KOPT-K1 (cell line): ENCODE results near the gene ARID1B.
"Not testable (repeated sequence)": the region's sequence is repeated elsewhere in the genome, so short reads cannot be mapped to it uniquely, and the experiment has no call there.

ENCODE experiments used
- H3K27ac ChIP-seq: fragments of 200-600 bp; sonication (generic); 2 replicates; pipeline ENCODE4 v1.5.1; 2016; ENCODE audit warnings: antibody characterized with exemption, mild to moderate bottlenecking, low read depth, low read length; ENCODE audit not compliant: poor library complexity, severe bottlenecking
- H3K36me3 ChIP-seq: fragments of 200-600 bp; sonication (generic); 2 replicates; pipeline ENCODE4 v1.5.1; 2017; ENCODE audit warnings: antibody characterized with exemption, mild to moderate bottlenecking, low read length, moderate library complexity; ENCODE audit not compliant: insufficient read depth
- H3K9me3 ChIP-seq: fragments of 200-600 bp; sonication (generic); 2 replicates; pipeline ENCODE4 v1.5.1; 2017; ENCODE audit warnings: antibody characterized with exemption, low read length, mild to moderate bottlenecking; ENCODE audit not compliant: insufficient read depth, poor library complexity, severe bottlenecking

The ARID1B gene

GRCh38 chr6:156942266-156942665, 165.1 kb downstream of the ARID1B start:
- no peaks in the 10 kb centered on the region; the same call in 1 of the 2 replicates for H3K36me3 ChIP-seq
- no peak overlapping the region for H3K27ac ChIP-seq
- H3K9me3 ChIP-seq: no peaks in the 10 kb centered on the region

DNA sequence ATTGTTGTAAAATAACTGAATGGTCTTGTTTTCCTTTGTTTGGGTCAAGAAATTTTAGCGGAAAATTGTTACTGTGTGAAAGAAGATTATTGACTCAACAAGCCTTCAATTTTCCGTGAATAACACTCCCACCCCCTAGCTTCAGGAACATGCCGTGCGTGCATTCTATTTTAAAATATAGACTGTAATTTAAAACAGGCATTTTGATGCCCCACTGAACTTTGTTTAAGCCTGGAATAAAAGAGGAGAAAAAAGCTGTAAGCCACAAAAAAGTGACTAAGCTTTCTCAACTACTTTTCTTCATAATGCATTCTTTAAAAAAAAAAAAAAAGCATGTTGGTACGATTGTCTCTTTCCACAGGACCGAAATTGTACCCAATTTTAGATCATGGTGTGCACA, 166.0 kb downstream of the ARID1B start:
- no peak overlapping the region for H3K27ac ChIP-seq
- no peaks in the 10 kb centered on the region for H3K9me3 ChIP-seq
- no peaks in the 10 kb centered on the region for H3K36me3 ChIP-seq

DNA sequence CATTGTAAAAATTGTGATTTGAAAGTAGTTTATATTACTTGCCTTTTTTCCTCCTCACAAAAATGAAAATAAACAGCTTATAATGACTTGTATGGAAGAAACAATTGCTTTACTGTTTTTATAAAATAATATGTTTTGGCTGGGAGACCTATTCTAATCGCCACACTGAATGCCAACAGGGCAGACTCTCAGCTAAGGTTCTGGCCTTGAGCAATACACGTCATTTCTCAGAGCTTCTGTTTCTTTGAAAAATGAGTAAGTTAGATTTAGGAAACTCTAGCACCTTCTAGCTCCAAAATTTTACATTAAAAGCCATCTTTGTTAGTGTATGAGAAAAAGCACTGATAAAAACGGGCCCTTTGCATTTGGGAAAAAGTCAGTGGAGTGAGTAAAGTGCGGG, 166.6 kb downstream of the ARID1B start:
- no peaks in the 10 kb centered on the region for H3K36me3 ChIP-seq
- H3K27ac ChIP-seq: no peak overlapping the region
- H3K9me3 ChIP-seq: no peaks in the 10 kb centered on the region

- Histone ChIP-seq H3K27ac (no peak overlapping the region), H3K36me3 (no peaks in the 10 kb centered on the region), H3K9me3 (no peaks in the 10 kb centered on the region)
Observed at GRCh38 chr6:156944412-156944811, 167.2 kb downstream of the ARID1B start.

- not testable (repeated sequence) for H3K9me3 ChIP-seq, H3K27ac ChIP-seq, H3K36me3 ChIP-seq
Observed at GRCh38 chr6:156945789-156946172, 168.6 kb downstream of the ARID1B start.

GRCh38 chr6:156946370-156946936, 169.3 kb downstream of the ARID1B start:
- Histone ChIP-seq H3K27ac (no peak overlapping the region), H3K36me3 (no peaks in the 10 kb centered on the region), H3K9me3 (no peaks in the 10 kb centered on the region)

DNA sequence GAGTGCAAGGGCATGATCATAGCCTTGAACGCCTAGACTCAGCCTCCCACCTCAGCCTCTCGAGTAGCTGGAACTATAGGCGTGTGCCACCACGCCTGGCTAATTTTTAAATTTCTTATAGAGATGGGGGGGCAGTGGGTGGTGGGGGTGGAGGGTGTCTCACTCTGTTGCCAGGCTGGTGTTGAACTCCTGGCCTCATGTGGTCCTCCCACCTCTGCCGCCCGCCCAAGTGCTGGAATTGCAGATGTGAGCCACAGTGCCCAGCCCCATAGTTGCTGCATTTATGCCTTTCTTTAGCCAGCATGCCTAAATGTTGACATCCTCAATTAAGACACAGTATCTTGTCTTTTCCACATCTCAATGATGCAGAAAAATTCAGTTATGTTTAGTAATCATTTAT, 171.1 kb downstream of the ARID1B start:
- Histone ChIP-seq H3K36me3 (no peaks in the 10 kb centered on the region), H3K27ac (no peak overlapping the region), H3K9me3 (no peaks in the 10 kb centered on the region)

DNA sequence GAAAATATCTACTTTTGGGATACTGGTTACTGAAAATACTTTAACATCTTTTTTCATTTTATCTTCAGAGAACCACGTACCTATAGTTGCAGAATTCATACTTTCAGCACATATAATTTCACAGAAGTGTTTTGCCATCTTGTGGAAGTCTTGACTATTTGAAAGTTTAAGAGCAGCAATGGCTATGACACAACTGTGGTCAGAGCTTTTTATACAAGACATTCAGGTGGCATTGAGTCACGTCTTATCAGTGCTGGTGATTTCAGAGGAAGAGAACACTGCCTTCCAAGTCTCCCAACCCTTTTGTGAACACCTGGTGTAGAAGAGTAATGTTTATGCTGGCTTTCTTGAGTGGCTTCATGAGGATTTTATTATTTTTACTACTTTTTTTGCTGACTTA, 171.6 kb downstream of the ARID1B start:
- no peaks in the 10 kb centered on the region for H3K9me3 ChIP-seq
- H3K27ac ChIP-seq: no peak overlapping the region
- H3K36me3 ChIP-seq: no peaks in the 10 kb centered on the region

DNA sequence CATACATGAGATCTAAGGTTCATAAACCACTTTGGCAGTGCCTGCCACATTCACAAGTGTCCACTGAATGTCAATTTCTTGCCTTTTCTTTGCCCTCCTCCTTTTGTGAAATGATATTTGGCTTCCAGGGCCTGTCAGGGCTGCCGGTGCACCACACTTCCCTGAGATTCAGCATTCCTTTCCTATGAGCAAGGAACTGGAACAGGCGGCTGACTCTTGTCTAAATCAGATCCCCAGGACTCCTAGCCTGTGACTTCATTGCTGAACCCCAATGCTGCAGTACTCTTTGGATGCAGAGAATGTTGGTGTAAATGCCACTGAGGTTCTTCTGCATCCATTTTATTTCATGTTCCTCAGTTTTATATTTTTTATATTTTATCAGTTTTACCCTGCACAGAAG, 172.2 kb downstream of the ARID1B start:
- no peaks in the 10 kb centered on the region for H3K9me3 ChIP-seq
- H3K27ac ChIP-seq: no peak overlapping the region
- no peaks in the 10 kb centered on the region for H3K36me3 ChIP-seq

- no peaks in the 10 kb centered on the region for H3K36me3 ChIP-seq
- no peak overlapping the region for H3K27ac ChIP-seq
- no peaks in the 10 kb centered on the region for H3K9me3 ChIP-seq
Observed at GRCh38 chr6:156950084-156950483, 172.9 kb downstream of the ARID1B start.

GRCh38 chr6:156950531-156950930, 173.4 kb downstream of the ARID1B start:
- H3K9me3 ChIP-seq: no peaks in the 10 kb centered on the region
- 0 out of 2 replicates have a peak, but pooled peaks cover under 1% of the 10 kb centered on the region for H3K36me3 ChIP-seq
- H3K27ac ChIP-seq: no peak overlapping the region

DNA sequence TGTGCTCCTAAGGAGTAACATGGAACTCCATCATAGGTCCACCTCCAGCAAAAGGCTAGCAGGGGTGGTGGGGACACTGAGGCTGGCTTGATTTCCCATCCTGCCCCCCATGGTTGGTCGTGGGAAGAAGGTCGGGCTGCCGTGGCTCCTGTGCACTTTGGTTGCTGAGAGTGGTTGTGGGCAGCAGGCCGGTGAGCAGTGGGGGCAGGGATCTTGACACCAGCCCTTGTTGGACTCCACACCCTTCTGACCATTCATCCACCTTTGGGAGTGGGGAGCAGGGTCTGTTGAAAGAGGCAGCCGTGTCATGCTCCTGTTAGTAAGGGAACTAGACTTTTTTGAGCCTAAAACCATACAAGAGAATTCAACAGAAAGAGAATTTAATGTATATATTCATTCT, 175.2 kb downstream of the ARID1B start:
- Histone ChIP-seq H3K27ac (no peak overlapping the region), H3K36me3 (0 out of 2 replicates have a peak, but pooled peaks cover 5% of the 10 kb centered on the region), H3K9me3 (no peaks in the 10 kb centered on the region)

DNA sequence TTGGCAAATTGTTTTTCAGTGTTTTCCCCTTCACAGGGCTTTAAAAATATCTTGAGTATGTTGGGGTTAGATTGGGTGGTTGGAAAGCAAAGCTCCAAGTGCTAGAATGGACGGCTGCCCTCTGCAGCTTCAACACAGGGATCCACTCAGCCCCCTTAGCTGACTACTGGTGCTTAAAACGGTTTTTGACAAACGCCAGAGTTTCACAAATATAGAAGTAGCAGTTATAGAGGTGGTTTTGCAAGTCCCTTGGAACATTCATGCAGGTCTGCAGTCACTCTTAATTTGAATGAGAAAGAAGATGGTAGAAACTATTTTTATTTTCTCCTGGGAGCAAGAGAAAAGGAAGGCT, 175.9 kb downstream of the ARID1B start:
- Histone ChIP-seq H3K36me3 (0 out of 2 replicates have a peak, but pooled peaks cover 5% of the 10 kb centered on the region), H3K9me3 (no peaks in the 10 kb centered on the region), H3K27ac (no peak overlapping the region)

DNA sequence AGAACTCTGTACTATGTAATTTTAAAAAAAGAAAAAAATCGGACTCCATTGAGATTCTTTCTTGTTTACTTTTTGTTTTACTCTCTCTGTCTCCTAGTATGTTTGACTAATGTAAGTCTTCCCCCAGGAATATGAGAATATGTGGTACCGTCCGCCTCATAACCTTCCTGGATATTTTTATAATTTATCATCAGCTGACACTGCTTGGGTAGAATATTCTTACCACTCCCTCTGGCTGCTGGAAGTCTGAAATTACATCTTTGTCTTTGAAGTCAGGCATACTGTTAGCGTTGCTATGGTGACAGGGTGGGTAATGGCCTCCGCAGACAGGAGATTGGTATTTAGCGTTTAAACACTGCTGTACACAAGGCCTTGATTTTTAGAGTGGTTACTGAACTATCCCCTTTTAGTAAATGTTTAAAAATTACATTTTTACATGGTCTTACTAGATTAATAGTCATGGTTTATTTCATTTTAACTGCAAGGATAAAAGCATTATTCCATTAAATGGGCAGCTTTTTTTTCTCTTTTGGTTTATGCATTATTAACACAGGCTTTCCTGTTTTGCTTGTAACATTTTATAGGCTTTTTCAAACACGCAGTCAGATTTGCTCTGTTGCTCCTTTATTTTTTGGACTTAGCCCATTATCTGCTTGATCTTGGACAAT, 176.4 kb downstream of the ARID1B start:
- H3K36me3 ChIP-seq: 0 out of 2 replicates have a peak, but pooled peaks cover 5% of the 10 kb centered on the region
- no peak overlapping the region for H3K27ac ChIP-seq
- H3K9me3 ChIP-seq: no peaks in the 10 kb centered on the region

DNA sequence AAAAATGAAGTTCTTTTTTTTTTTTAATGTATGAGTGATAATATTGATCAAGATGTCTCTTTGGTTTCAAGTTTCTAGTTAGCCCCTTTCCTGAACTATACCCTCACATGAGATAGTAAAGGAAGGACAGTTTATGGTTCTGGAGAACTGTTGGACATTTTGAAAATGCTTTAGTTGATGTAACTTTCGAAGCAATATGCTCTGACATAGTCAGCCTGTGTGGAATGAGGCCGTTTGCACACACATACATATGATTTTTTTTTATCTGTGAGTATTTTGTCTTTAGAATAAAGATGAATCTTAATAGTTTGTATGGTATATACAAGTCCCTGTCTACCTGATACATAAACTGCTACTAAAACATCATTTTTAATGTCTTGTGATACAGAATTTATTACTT, 177.0 kb downstream of the ARID1B start:
- Histone ChIP-seq H3K36me3 (0 out of 2 replicates have a peak, but pooled peaks cover 5% of the 10 kb centered on the region), H3K27ac (no peak overlapping the region), H3K9me3 (no peaks in the 10 kb centered on the region)

- Histone ChIP-seq H3K9me3 (no peaks in the 10 kb centered on the region), H3K27ac (no peak overlapping the region), H3K36me3 (0 out of 2 replicates have a peak, but pooled peaks cover 5% of the 10 kb centered on the region)
Observed at GRCh38 chr6:156954816-156955215, 177.6 kb downstream of the ARID1B start.
